ENCODE results near the gene XRCC2.
"Not testable (repeated sequence)": the region's sequence is repeated elsewhere in the genome, so short reads cannot be mapped to it uniquely, and the experiment has no call there.

XRCC2 gene

GRCh38 chr7:152704796-152705384 is 28.9 kb upstream of the XRCC2 start:
- DNase-seq (ENCODE audit: extremely low read depth, low read depth), result no peak
- H3K4me3 ChIP-seq (replicated peaks; ENCODE audit: low read depth, low read length), result no peak overlapping the region
- TF ChIP-seq, protein P1, sequence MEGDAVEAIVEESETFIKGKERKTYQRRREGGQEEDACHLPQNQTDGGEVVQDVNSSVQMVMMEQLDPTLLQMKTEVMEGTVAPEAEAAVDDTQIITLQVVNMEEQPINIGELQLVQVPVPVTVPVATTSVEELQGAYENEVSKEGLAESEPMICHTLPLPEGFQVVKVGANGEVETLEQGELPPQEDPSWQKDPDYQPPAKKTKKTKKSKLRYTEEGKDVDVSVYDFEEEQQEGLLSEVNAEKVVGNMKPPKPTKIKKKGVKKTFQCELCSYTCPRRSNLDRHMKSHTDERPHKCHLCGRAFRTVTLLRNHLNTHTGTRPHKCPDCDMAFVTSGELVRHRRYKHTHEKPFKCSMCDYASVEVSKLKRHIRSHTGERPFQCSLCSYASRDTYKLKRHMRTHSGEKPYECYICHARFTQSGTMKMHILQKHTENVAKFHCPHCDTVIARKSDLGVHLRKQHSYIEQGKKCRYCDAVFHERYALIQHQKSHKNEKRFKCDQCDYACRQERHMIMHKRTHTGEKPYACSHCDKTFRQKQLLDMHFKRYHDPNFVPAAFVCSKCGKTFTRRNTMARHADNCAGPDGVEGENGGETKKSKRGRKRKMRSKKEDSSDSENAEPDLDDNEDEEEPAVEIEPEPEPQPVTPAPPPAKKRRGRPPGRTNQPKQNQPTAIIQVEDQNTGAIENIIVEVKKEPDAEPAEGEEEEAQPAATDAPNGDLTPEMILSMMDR (IDR thresholded peaks at IDR 0.05; ENCODE audit: low read depth, low read length, missing control alignments), result no peak

- TF ChIP-seq, protein P1 (IDR thresholded peaks at IDR 0.05; ENCODE audit: low read depth, low read length, missing control alignments), result no peak
- H3K4me3 ChIP-seq (replicated peaks; ENCODE audit: low read depth, low read length), result no peak overlapping the region
- no peak for DNase-seq (ENCODE audit: extremely low read depth, low read depth)
These were observed 23.1 kb upstream of the XRCC2 start for GRCh38 chr7:152699079-152699478.

DNA sequence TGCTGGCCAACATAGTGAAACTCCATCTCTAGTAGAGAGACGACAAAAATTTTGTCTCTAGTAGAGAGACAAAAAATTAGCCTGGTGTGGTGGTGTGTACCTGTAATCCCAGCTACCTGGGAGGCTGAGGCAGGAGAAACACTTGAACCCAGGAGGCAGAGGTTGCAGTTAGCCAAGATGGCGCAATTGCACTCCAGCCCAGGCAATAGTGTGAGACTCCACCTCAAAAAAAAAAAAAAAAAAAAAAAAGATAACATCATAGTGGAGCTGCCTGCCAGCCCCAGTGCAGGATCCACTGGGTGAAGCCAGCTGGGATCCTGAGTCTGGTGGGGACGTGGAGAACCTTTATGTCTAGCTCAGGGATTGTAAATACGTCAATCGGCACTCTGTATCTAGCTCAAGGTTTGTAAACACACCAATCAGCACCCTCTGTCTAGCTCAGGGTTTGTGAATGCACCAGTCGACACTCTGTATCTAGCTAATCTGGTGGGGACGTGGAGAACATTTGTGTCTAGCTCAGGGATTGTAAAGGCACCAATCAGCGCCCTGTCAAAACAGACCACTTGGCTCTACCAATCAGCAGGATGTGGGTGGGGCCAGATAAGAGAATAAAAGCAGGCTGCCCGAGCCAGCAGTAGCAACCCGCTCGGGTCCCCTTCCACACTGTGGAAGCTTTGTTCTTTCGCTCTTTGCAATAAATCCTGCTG is 21.5 kb upstream of the XRCC2 start:
- not testable (repeated sequence) for H3K4me3 ChIP-seq (replicated peaks; ENCODE audit: low read depth, low read length); DNase-seq (ENCODE audit: extremely low read depth, low read depth)

- H3K4me3 ChIP-seq (replicated peaks; ENCODE audit: low read depth, low read length); DNase-seq (ENCODE audit: extremely low read depth, low read depth): not testable (repeated sequence)
These were observed 16.3 kb upstream of the XRCC2 start for GRCh38 chr7:152692196-152692595.

GRCh38 chr7:152683297-152683696 is 7.4 kb upstream of the XRCC2 start:
- no peak overlapping the region for H3K4me3 ChIP-seq (replicated peaks; ENCODE audit: low read depth, low read length)
- TF ChIP-seq, protein P1 (IDR thresholded peaks at IDR 0.05; ENCODE audit: low read depth, low read length, missing control alignments), result no peak
- no peak for DNase-seq (ENCODE audit: extremely low read depth, low read depth)

DNA sequence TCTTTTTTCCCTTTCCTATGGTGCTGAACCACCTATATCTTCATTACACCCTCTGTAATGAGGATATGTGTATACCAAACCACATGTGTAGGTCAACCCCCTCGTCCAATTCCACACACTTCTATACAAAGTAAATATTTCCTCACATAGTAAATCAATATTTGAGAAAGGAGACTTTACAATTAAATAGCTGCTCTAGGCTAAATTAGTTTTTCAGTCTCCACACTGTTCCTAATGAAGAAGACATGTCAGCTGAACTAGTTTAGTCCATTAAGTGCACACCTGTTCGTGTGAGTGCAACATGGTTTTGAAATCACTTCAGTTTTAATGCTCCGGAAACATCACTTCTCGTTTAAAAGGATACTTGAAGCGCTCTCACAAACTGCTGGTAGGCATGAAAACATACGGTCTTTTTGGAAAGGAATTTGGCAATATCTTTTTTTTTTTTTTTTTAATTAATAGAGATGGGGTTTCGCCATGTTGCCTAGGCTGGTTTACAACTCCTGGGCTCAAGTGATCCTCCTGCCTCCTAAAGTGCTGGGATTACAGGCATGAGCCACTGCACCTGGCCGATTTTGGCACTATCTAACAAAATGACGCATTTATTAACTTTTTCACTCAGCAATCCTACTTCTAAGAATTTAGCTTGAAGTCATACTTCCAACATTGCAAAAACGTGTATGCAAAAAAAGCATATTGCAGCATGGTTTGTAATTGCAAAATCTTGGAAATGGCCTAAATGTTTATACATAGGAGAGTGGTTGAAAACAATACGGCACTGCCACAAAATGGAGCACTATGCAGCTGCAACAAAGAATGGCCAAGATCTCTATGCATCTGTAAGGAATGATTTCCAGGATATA is 2.1 kb upstream of the XRCC2 start:
- no peak for DNase-seq (ENCODE audit: extremely low read depth, low read depth)
- no peak overlapping the region for H3K4me3 ChIP-seq (replicated peaks; ENCODE audit: low read depth, low read length)

DNA sequence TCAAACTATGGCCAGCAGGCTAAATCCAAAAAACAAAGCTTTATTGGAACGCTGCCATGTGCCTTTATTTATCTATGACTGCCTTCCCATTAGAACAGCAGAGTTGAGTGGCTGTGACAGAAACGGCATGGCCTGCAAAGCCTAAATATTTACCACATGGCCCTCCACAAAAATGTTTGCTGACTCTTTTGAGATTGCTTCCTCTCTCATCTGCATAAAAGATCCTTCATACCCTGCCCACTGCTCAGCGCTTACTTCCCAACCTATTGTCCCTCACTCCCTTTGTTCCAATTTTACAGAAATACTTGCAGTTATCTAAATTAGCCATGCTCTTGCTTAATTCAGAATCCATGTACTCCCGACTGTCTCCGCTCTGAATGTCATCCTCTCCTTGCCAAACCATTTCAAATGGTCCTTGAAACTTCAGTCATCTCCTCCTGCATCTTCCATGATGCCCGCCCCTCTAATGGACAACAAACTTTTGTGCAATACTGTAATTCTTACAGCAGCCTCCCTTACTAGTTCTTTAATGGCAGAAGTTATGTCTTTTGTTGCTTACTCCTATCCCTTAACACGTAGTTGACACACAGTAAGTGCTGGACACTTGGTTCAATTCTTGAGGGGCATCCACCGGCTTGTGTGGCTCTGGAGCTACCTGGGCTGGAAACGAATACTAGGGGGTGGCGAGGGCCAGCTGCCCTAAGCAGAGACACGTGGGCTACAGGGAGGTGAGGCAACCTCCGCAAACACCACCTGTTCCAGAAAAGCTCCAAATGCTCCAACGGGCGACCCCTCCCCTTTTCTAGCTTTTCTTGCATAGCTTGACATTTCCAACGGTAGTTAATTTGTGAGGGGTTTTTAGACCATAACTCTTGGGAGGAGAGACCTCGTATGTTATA is 832 bp downstream of the XRCC2 start:
- peak; percentile 31 for DNase-seq (ENCODE audit: extremely low read depth, low read depth)
- TF ChIP-seq, protein P1 (IDR thresholded peaks at IDR 0.05; ENCODE audit: low read depth, low read length, missing control alignments), result no peak
- H3K4me3 ChIP-seq (replicated peaks; ENCODE audit: low read depth, low read length), result peak overlapping the region; percentile 93

More for the DNA sequence above, 2.1 kb upstream of the XRCC2 start:
- TF ChIP-seq, protein P1 (IDR thresholded peaks at IDR 0.05; ENCODE audit: low read depth, low read length, missing control alignments), result no peak

All from HFF-Myc (cell line).